ENCODE data around the gene SLC27A2.

DNA sequence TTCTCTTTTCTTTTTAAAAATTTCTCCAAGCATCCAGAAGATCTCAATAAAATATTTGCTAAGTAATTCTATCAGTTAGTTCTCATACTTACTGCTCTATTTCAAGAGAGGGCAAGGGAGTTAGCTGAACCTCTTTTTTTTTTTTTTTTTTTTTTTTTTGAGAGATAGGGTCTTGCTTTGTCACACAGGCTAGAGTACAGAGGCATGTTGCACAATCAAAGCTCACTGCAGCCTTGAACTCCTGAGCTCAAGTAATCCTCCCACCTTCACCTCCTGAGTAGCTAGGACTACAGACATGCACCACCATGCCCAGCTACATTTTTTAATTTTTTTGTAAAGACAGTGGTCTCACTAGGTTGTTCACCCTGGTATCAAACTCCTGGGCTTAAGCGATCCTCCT, 62.2 kb downstream of the SLC27A2 start:
- TF ChIP-seq NANOG (IDR thresholded peaks at IDR 0.05; ENCODE audit: borderline replicate concordance) (no peak), POLR2AphosphoS5 (IDR thresholded peaks at IDR 0.05; ENCODE audit: low read depth) (no peak), ETS1 (IDR thresholded peaks at IDR 0.05) (no peak), EZH2 (IDR thresholded peaks at IDR 0.05; ENCODE audit: low read depth, unreplicated experiment) (no peak), REST (IDR thresholded peaks at IDR 0.05; ENCODE audit: unreplicated experiment) (no peak), JUNB (IDR thresholded peaks at IDR 0.05; ENCODE audit: unreplicated experiment) (no peak), EZH2phosphoT487 (IDR thresholded peaks at IDR 0.05; ENCODE audit: unreplicated experiment) (no peak), CREB1 (CRISPR knock-in tag; IDR thresholded peaks at IDR 0.05; ENCODE audit: low read depth) (no peak)
- TF ChIP-seq, protein P1, sequence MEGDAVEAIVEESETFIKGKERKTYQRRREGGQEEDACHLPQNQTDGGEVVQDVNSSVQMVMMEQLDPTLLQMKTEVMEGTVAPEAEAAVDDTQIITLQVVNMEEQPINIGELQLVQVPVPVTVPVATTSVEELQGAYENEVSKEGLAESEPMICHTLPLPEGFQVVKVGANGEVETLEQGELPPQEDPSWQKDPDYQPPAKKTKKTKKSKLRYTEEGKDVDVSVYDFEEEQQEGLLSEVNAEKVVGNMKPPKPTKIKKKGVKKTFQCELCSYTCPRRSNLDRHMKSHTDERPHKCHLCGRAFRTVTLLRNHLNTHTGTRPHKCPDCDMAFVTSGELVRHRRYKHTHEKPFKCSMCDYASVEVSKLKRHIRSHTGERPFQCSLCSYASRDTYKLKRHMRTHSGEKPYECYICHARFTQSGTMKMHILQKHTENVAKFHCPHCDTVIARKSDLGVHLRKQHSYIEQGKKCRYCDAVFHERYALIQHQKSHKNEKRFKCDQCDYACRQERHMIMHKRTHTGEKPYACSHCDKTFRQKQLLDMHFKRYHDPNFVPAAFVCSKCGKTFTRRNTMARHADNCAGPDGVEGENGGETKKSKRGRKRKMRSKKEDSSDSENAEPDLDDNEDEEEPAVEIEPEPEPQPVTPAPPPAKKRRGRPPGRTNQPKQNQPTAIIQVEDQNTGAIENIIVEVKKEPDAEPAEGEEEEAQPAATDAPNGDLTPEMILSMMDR (conservative IDR thresholded peaks at IDR 0.05; ENCODE audit: low read depth in 2 of 2) = no peak

All from GM23338 (cell line).